Fibroblast of villous mesenchyme (primary cell): ENCODE data around the gene PADI6. TPM values are rescaled to one million over a fixed set of nuclear protein-coding genes. Genes with fewer than 3 reads are reported as not detected.
"Not testable (repeated sequence)": the region's sequence is repeated elsewhere in the genome, so short reads cannot be mapped to it uniquely, and the experiment has no call there.

ENCODE experiments used
- DNase-seq: peaks from one replicate; pipeline ENCODE4 v3.0.0-alpha.2; 2010; ENCODE audit warnings: low read depth
- H3K4me3 ChIP-seq: 2 replicates; pipeline ENCODE4 v1.5.1; 2011; ENCODE audit warnings: low read depth, mild to moderate bottlenecking, low read length
- total RNA-seq: library from RNA; depleted of rRNA; stranded (reverse); fragments of >200 nt; gene quantifications from 2 replicates; pipeline ENCODE4 v1.2.3, GENCODE V29; 2012
- TF ChIP-seq, protein P1 (sequence below): IDR thresholded peaks from 2 replicates; pipeline ENCODE4 v1.5.1; 2012; ENCODE audit warnings: low read depth, mild to moderate bottlenecking, low read length; ENCODE audit not compliant: insufficient read depth

PADI6 gene
- total RNA-seq, 1 donor = not detected

- H3K4me3 ChIP-seq = no peak overlapping the region
- TF ChIP-seq, protein P1, sequence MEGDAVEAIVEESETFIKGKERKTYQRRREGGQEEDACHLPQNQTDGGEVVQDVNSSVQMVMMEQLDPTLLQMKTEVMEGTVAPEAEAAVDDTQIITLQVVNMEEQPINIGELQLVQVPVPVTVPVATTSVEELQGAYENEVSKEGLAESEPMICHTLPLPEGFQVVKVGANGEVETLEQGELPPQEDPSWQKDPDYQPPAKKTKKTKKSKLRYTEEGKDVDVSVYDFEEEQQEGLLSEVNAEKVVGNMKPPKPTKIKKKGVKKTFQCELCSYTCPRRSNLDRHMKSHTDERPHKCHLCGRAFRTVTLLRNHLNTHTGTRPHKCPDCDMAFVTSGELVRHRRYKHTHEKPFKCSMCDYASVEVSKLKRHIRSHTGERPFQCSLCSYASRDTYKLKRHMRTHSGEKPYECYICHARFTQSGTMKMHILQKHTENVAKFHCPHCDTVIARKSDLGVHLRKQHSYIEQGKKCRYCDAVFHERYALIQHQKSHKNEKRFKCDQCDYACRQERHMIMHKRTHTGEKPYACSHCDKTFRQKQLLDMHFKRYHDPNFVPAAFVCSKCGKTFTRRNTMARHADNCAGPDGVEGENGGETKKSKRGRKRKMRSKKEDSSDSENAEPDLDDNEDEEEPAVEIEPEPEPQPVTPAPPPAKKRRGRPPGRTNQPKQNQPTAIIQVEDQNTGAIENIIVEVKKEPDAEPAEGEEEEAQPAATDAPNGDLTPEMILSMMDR = no peak
- no peak for DNase-seq
Observed at GRCh38 chr1:17401841-17402240, 29.8 kb downstream of the PADI6 start.

GRCh38 chr1:17403081-17403480 lies 31.1 kb downstream of the PADI6 start:
- no peak for DNase-seq
- TF ChIP-seq, protein P1 = no peak
- no peak overlapping the region for H3K4me3 ChIP-seq

GRCh38 chr1:17404034-17404684 lies 32.2 kb downstream of the PADI6 start:
- no peak overlapping the region for H3K4me3 ChIP-seq
- no peak for DNase-seq
- TF ChIP-seq, protein P1 = no peak

DNA sequence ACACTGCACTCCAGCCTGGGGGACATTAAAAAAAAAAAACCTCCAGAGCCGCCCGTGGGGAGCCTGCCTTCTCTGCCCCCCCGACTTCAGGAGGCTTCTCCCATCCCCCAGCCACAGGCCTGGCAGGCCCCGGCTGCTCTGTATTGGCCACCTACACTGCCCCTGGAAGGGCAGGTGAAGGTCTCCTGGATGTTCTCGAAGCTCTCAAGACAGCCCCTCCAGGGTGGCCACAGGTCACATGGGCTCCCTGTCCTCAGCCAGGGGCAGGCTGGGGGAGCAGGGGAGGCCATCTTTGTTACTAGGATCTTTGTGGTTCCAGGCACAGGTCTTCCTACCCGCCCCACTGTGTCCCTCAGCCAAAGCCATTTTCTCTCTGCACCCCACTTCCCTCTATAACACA lies 32.8 kb downstream of the PADI6 start:
- H3K4me3 ChIP-seq = no peak overlapping the region
- no peak for DNase-seq
- TF ChIP-seq, protein P1 = no peak

DNA sequence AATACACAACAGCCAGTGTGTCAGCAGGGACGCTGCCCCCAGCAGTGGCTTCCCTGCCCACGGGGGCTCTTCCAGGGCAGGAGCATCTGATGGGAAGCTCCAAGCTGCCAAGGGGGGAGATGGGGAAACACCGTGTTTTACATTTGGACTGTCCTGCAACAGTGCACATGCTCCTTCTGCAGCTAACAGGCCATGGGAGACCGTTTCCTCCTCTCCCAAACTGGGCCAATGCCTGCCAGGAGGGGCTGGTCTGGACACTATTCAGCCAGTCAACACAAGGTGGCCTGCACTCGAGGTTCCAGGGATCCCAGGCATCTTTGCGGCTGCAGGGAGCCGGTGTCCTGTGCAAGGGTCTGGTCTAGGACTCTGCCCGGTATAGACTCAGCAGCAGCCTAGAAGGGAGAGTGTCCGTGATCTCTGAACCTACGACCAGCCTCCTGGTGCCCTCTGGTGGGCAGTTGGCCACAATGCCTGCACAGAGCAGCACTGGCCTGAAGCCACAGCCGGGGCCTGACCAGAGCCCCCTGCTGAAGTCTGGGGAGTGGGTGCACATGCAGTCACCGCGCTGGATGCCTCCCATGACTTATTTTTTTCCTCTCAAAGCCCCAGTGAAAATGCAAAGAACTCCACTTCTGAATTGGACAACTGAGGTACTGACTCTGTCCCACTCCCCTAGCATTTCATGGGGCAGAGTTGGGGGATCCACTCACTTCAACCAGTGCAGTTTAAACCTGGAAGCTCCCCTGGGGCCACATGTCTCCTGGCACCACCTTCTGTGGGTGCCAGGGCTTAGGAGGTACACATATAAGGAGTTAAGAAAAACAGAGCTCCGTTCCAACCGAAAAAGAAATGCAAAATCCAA lies 34.1 kb downstream of the PADI6 start:
- DNase-seq = peak; percentile 53
- TF ChIP-seq, protein P1 = peak; percentile 83
- no peak overlapping the region for H3K4me3 ChIP-seq

DNA sequence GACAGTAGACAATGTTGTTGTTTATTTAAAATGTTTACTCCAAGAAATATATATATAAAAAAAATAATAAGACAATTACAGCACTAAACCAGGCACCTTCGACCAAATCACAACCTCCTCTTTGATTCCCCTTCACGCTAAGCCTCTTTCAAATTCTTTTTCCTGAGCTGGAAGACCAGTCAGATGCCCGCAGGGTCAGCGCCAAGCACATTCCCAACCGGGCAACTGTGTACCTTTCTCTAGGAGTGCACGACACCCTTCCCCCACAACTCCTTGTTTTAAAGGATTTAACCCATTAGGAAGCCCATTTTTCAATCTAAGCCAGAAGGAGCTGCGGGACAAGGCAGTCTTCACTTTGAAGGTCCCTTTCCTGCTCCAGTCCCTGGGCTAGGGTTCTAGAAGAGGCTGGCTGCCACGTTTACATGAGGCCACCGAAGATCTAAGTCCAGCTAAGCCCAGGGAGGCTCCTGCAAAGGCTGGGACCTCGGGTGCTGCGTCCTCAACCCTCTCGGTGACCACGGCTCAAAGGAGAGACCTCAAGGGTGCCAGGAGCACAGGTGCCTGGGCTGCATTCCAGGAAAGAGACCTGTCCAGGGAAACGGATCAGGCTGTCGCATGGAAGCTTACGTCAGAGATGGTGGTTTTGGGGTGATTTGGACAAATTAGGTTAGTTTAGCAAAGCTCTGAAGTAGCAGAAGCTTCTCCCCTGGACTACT lies 34.9 kb downstream of the PADI6 start:
- not testable (repeated sequence) for DNase-seq, H3K4me3 ChIP-seq

DNA sequence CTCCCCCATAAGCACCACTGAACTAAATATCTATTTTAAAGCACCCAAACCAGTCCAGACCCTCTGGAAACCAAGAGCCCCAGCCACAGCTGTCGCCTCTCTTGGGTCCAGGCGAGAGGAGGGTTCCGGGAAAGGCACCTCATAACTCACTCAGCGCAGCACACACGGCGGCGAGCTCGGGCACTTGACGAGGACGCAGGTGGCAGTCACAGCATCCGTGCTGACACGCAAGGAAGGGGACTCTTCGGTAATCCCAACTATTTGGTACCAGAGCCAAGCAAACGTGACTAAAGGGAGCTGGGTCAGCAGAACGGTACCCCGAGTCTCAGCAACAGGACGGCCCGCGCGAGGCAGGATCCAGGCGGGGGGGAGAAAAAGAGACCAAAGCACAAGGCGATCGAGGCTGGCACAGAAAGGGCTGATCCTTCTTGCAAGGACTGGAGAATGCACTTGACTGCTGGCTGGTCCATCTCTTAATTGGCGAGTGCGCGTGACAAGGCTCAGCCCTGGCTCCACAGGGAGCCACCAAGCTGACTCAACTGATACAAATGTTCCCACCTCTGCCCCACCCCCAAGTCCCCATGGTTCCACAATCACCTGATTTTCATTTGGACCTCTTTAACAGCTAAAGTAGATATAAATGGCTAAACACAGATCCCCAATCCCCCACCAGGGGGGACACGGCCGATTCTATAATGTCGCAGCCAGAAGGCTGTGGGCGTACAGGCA lies 36.0 kb downstream of the PADI6 start:
- H3K4me3 ChIP-seq, DNase-seq: not testable (repeated sequence)
